Left lung (tissue), 10 donors: ENCODE data around the gene ZNF366. TPM values are rescaled to one million over a fixed set of nuclear protein-coding genes. Genes with fewer than 3 reads are reported as not detected.
A peak's percentile ranks its signal among the peaks of the same experiment; 100 is the strongest.

Experiments
- ATAC-seq: fragments of 200-7000 bp; cut with Tn5 transposase; one replicate; pipeline ENCODE4 v1.9.1; 2020; ENCODE audit warnings: moderate library complexity
- DNase-seq, 4 donors: peaks; one replicate each; pipeline ENCODE4 v3.0.0-alpha.2; 2013 to 2020
- H3K27ac ChIP-seq, 2 donors: fragments of 200-600 bp; sonication (generic) in 1 of 2; one replicate each; pipeline versions ENCODE4 v1.5.0 to v1.8.0; 2020 to 2021
- H3K27me3 ChIP-seq, 2 donors: fragments of 200-600 bp; sonication (generic) in 1 of 2; one replicate each; pipeline versions ENCODE4 v1.5.0 to v1.8.0; 2020 to 2021
- H3K36me3 ChIP-seq, 2 donors: fragments of 200-600 bp; sonication (generic) in 1 of 2; one replicate each; pipeline versions ENCODE4 v1.5.0 to v1.8.0; 2020 to 2021
- H3K4me1 ChIP-seq, 2 donors: fragments of 200-600 bp; one replicate each; pipeline ENCODE4 v1.8.0; 2021
- H3K4me3 ChIP-seq, 2 donors: fragments of 200-600 bp; sonication (generic) in 1 of 2; one replicate each; pipeline versions ENCODE4 v1.5.0 to v1.8.0; 2020 to 2021; ENCODE audit warnings: mild to moderate bottlenecking in 1 of 2
- H3K9me3 ChIP-seq, 2 donors: fragments of 200-600 bp; sonication (generic) in 1 of 2; one replicate each; pipeline versions ENCODE4 v1.5.0 to v1.8.0; 2020 to 2021
- CTCF ChIP-seq, 2 donors: fragments of 200-600 bp; sonication (generic) in 1 of 2; IDR thresholded peaks; one replicate each; pipeline versions ENCODE4 v1.5.0 to v1.8.0; 2021; ENCODE audit warnings: antibody characterized with exemption in 2 of 2
- intact Hi-C, 2 donors: fragments of 100-400 bp; cut with DNase I; formaldehyde crosslinking; loops; one replicate each; pipeline versions ENCODE4 v1.11.2 to v1.14.2; 2022
- polyA plus RNA-seq, 6 donors: library from polyadenylated mRNA; unstranded; fragments of 120-200 nt; gene quantifications; one replicate each; pipeline ENCODE4 v1.2.1, GENCODE V29; 2013; ENCODE audit not compliant: insufficient read length in 6 of 6
- total RNA-seq, 2 donors: library from RNA; stranded (reverse); fragmentation: NEBNext Ultra II Directional; extraction: Animal tissue kit (Norgen Biotek cat#: 25700); gene quantifications; one replicate each; pipeline ENCODE4 v1.2.1, GENCODE V29; 2021
- donor health status: DM: no; HTN: yes; CAD: no.
- donor health status: DM: no; HTN: no; CAD: no.

The ZNF366 gene
- total and polyA plus RNA-seq, 8 donors, result 3.2 to 5.6 (median 4.0) TPM

- intact Hi-C loops, result no loop called here
- no peak for TF ChIP-seq CTCF (IDR thresholded peaks at IDR 0.05)
Measured at GRCh38 chr5:72512593-72512860, 5.3 kb upstream of the ZNF366 start.

GRCh38 chr5:72511774-72512592 lies 4.8 kb upstream of the ZNF366 start:
- Histone ChIP-seq H3K4me3 (no peak overlapping the region), H3K9me3 (no peaks in the 10 kb centered on the region), H3K27me3 (no peaks in the 10 kb centered on the region), H3K27ac (no peak overlapping the region), H3K4me1 (peaks cover 0 to 33% of the 10 kb centered on the region in 2 donors), H3K36me3 (no peaks in the 10 kb centered on the region)
- no peak for ATAC-seq
- no peak for DNase-seq
- no peak for TF ChIP-seq CTCF (IDR thresholded peaks at IDR 0.05)
- intact Hi-C loops, result no loop called here

More at GRCh38 chr5:72512593-72512860, 5.3 kb upstream of the ZNF366 start:
- Histone ChIP-seq H3K27ac (no peak overlapping the region), H3K27me3 (no peaks in the 10 kb centered on the region), H3K4me3 (no peak overlapping the region), H3K36me3 (no peaks in the 10 kb centered on the region), H3K9me3 (no peaks in the 10 kb centered on the region), H3K4me1 (peaks cover 0 to 29% of the 10 kb centered on the region in 2 donors)
- DNase-seq (no peak), ATAC-seq (no peak)

- no peaks in the 10 kb centered on the region for H3K9me3 ChIP-seq
- ATAC-seq (peak; percentile 35), DNase-seq (no peak)
- H3K4me1 ChIP-seq, result peaks cover 0 to 39% of the 10 kb centered on the region in 2 donors
- H3K27ac ChIP-seq, result peak overlapping the region; percentile 10 to 45
- no peak overlapping the region for H3K4me3 ChIP-seq
- TF ChIP-seq CTCF (IDR thresholded peaks at IDR 0.05), result no peak
- intact Hi-C loops, result no loop called here
- H3K36me3 ChIP-seq, result no peaks in the 10 kb centered on the region
- no peaks in the 10 kb centered on the region for H3K27me3 ChIP-seq
Measured at GRCh38 chr5:72511366-72511765, 4.2 kb upstream of the ZNF366 start.

GRCh38 chr5:72510610-72511181 lies 3.5 kb upstream of the ZNF366 start:
- intact Hi-C loops, result no loop called here
- H3K4me3 ChIP-seq, result no peak overlapping the region
- H3K4me1 ChIP-seq, result peaks cover 0 to 46% of the 10 kb centered on the region in 2 donors
- TF ChIP-seq CTCF (IDR thresholded peaks at IDR 0.05), result no peak
- no peaks in the 10 kb centered on the region for H3K27me3 ChIP-seq
- peak overlapping the region; percentile 10 to 45 for H3K27ac ChIP-seq
- H3K36me3 ChIP-seq, result no peaks in the 10 kb centered on the region
- peak; percentile 64 for ATAC-seq
- peak in 2 of 4 donors; percentile 34 to 46 for DNase-seq
- H3K9me3 ChIP-seq, result no peaks in the 10 kb centered on the region

GRCh38 chr5:72509401-72509800 lies 2.2 kb upstream of the ZNF366 start:
- H3K27me3 ChIP-seq, result no peaks in the 10 kb centered on the region
- ATAC-seq (no peak), DNase-seq (peak in 1 of 4 donors; percentile 48)
- no peak for TF ChIP-seq CTCF (IDR thresholded peaks at IDR 0.05)
- peak overlapping the region in 1 of 2 donors; percentile 10 for H3K27ac ChIP-seq
- peaks cover 0 to 57% of the 10 kb centered on the region in 2 donors for H3K4me1 ChIP-seq
- no peaks in the 10 kb centered on the region for H3K36me3 ChIP-seq
- H3K9me3 ChIP-seq, result no peaks in the 10 kb centered on the region
- intact Hi-C loops, result no loop called here
- no peak overlapping the region for H3K4me3 ChIP-seq
